Stimulated activated CD4-positive, alpha-beta T cell treated with anti-CD3 and anti-CD28 coated beads, Interleukin-2, amount 100 ng/mL, for 24 hours (primary cell): ENCODE measurements around the gene SPOCD1.

Experiments
- DNase-seq, 2 donors: peaks; one replicate each; pipeline ENCODE4 v3.0.0-alpha.2; 2020

The SPOCD1 gene

GRCh38 chr1:31815752-31816500, at the start of gene SPOCD1:
SPOCD1 (minus strand) TSS chr1:31816022; CDS start chr1:31815333, 689 bp downstream.
- DNase-seq, result peak; percentile 89 to 90

- no peak for DNase-seq
Measured at GRCh38 chr1:31862071-31862470, 46.2 kb upstream of the SPOCD1 start.

DNA sequence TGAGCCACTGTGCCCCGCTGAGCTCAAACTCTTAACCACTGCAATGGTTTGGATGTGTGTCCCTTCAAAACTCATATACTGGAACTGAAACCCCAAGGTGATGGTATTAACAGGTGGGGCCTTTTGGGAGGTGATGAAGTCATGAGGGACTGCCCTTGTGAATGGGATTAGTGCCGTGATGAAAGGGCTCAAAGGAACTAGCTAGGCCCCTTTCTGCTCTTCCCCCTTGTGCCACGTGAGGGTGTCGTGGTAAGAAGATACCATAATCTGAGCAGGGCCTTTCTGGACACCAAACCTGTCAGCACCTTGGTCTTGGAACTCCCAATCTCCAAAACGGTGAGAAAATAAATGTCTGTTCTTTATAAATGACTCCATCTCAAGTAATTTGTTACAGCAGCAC, 45.5 kb upstream of the SPOCD1 start:
- DNase-seq, result no peak

GRCh38 chr1:31860581-31860980, 44.8 kb upstream of the SPOCD1 start:
- DNase-seq, result no peak

DNA sequence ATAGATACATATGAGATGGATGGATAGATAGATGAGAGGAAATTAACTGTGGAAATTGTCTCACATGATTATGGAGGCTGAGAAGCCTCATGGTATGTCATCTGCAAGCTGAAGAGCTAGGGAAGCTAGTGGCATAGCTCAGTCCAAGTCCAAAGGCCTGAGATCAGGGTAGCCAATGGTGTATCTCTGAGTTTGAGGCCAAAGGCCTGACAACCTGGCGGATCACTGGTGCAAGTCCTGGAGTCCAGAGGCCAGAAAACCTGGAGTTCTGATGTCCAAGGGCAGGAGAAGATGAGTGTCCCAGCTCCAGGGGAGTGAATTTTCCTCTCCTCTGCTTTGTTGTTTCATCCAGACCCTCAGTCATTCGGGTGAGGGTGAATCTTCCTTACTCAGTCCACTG, 43.9 kb upstream of the SPOCD1 start:
- DNase-seq, result no peak

DNA sequence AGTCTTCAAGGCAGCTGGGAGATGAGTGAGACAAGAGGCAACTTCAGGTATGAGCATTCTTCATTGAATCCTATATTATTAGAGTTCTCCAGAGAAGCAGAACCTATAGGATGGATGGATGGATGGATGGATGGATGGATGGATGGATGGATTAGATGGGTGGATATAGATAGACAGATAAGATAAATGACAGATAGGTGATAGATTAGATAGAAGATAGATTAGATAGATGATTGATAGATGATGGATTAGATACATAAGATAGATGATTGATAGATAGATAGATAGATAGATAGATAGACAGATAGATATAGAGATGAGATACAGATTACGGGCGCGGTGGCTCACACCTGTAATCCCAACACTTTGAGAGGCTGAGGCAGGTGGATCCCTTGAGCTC, 43.2 kb upstream of the SPOCD1 start:
- no peak for DNase-seq

- no peak for DNase-seq
Measured at GRCh38 chr1:31857863-31858262, 42.0 kb upstream of the SPOCD1 start.

DNA sequence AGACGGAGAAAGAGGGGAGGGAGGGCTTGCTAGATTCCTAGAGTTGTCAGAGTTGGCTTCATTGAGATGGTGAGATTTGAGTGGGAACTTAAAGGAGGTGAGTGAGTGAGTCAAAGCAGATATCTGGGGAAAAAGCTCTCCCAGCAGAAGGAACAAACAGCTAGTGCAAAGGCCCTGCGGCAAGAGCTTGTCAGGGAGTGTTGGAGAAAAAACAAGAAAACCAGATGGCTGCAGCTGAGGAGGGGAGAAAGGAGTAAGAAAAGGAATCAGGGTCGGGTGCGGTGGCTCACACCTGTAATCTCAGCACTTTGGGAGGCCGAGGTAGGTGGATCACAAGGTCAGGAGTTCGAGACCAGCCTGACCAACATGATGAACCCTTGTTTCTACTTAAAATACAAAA, 40.3 kb upstream of the SPOCD1 start:
- DNase-seq, result no peak

DNA sequence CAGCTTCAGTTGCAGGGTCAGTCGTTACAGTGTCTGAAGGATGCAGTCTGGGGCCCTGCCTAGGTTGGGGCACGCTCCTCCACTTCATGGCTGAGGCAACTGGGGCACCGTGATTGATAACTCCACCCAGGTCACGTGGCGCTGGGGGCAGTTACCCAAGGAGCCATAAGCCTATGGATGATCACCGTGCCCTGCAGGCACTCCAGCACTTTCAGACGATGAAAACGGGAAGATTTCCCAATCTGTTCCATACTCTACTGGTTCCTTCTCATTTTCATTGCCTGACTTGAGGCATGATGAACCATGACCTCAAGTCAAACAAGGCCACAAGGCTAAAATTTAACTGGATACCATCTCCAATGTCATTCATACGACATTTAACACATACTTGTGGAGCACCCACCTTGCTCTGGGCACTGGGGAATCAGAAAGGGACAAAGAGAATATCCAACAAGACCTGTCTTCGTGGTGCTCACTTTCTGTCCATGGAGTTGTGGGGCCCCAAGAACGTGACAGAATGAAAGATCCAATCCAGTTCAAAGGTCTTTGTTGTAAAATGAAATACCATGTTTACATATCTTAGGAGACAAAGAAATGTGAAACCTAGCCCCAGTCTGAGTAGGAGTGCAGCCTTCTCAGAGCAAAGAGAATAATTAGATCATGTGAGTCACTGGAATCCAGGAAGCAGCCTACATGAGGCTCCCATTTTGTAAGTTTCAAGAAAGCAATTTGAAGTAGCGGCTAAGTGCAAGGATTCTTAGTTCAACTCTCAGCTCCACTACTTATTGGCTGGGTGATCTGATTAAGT, 39.4 kb upstream of the SPOCD1 start:
- no peak for DNase-seq

DNA sequence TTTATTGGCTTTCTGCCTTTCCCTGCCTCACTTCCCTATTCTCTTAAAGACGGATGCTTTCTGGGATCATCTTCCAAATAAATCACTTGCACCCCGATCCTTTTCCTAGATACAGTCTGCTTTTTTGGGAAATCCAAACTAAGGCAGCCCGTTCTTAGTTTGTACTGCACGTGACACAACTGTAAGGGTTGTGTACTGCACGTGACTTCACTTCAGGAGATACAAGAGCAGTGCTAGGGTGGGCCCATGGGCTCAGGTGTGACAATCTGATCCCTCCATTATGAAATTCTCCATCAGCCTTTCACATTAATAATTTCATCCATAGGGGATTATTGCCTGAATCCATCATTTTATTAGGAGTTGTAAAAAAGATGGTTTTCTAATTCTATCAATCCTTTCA, 33.8 kb upstream of the SPOCD1 start:
- DNase-seq, result no peak

GRCh38 chr1:31848381-31848897, 32.6 kb upstream of the SPOCD1 start:
- DNase-seq, result peak; percentile 39 to 43

DNA sequence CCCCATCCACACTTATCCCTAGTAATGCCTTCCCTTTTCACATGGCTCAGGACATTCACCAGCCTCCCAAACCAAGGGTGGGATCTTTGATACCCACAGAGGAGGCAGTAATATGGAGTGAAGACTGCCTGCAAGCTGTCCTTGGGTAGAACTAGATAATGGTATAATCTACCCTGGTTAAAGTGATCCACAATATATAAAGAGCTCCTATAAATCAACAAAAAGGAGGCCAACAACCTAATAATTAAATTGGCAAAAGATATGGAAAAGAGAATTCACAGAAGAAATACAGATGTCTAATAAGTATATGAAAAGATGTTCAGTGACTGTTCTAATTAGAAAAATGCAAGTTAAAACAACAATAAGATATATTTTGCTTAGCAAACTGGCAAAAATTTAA, 30.7 kb upstream of the SPOCD1 start:
- DNase-seq, result no peak

DNA sequence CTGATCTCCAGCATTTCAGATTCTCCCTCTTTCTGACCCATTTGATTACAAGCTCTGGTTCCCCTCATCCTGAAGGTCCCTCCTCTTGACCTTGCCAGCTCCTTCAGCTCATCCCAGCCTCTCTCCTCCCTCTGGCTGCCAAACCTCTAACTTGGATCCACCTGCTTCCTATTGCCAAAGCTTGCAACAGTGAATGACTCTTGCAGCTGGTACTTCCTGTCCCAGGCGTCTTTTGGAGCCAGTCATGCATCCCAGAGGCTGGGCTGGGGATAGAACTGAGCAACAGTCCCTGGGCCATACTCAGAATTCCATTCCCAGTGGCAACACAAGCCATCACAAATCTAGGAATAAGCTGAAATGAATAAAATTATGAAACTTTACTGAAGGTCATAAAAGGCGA, 27.7 kb upstream of the SPOCD1 start:
- DNase-seq, result no peak

DNA sequence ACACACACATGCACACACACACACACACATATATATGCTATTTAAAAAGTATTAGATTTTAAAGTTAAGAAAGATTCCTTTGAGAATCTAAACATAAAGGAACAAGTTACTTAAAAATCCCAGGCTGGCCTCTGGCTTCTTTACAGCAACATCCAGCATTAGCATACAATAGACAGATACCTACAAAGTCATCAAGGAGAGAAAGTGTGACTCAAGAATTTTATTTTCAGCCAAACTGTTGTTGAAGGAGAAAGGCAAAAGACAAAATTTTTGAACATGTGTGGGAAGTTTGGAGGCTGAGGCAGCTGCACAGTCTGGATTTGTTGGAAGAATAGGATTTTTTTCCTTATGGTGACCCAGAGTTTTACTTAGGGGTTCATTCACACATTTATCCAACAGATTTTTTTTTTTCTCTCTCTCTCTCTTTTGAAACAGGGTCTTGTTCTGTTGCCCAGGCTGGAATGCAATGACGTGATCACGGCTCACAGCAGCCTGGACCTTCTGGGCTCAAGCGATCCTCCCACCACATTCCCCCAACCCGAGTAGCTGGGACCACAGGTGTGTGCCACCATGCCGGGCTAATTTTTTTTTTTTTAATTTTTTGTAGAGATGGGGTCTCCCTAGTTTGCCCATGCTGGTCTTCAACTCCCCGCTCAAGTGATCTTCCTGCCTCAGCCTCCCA, 24.0 kb upstream of the SPOCD1 start:
- no peak for DNase-seq

GRCh38 chr1:31837451-31838158, 21.8 kb upstream of the SPOCD1 start:
- DNase-seq, result no peak

GRCh38 chr1:31836638-31837037, 20.8 kb upstream of the SPOCD1 start:
- no peak for DNase-seq

GRCh38 chr1:31835415-31835814, 19.6 kb upstream of the SPOCD1 start:
- DNase-seq, result no peak

- DNase-seq, result no peak
Measured at GRCh38 chr1:31834501-31834900, 18.7 kb upstream of the SPOCD1 start.

GRCh38 chr1:31831397-31832378, 15.9 kb upstream of the SPOCD1 start:
- DNase-seq, result no peak

DNA sequence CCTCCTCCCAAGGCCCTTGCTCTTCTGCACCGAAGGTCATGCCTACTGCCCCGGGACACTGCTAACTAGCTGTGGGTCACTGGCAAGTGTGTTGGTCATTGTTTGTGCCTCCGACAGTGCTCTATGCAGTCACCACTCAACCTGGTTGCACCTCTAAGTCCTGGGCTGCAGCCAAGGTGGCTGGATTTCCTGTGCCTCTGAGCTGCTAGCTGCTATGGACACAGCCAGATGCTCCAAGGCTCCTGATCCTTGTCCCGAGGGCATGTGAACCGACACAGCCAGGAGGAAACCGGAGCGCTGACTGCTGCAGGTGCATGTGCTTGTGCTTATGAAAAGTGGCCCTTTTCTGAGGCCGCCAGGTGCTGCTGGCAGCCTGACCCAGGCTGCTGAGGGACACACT, 14.7 kb upstream of the SPOCD1 start:
- no peak for DNase-seq

- DNase-seq, result no peak
Measured at GRCh38 chr1:31830065-31830464, 14.2 kb upstream of the SPOCD1 start.
